WTC11 (cell line): ENCODE measurements around the gene BIRC5. TPM values are rescaled to one million over a fixed set of nuclear protein-coding genes. Genes with fewer than 3 reads are reported as not detected.

Source experiments
- AR ChIP-seq: fragments of 250-450 bp; sonication (Bioruptor Pico); IDR thresholded peaks from 2 replicates; pipeline ENCODE4 v1.9.0; 2021; ENCODE audit warnings: mild to moderate bottlenecking
- ATF1 ChIP-seq: sonication (generic); formaldehyde crosslinking; IDR thresholded peaks from 2 replicates; pipeline ENCODE4 v1.8.1; 2023; ENCODE audit warnings: mild to moderate bottlenecking, moderate library complexity, missing genetic modification reagents
- ATF3 ChIP-seq: sonication (generic); formaldehyde crosslinking; conservative IDR thresholded peaks from 2 replicates; pipeline ENCODE4 v1.8.1; 2022; ENCODE audit warnings: mild to moderate bottlenecking, missing genetic modification reagents
- CBFB ChIP-seq: sonication (generic); formaldehyde crosslinking; IDR thresholded peaks from 2 replicates; pipeline ENCODE4 v1.8.1; 2022; ENCODE audit warnings: mild to moderate bottlenecking, low read depth, missing genetic modification reagents
- CREM ChIP-seq: sonication (generic); formaldehyde crosslinking; IDR thresholded peaks from 2 replicates; pipeline ENCODE4 v1.8.1; 2022; ENCODE audit warnings: mild to moderate bottlenecking, missing genetic modification reagents, moderate library complexity
- EMX1 ChIP-seq: fragments of 250-450 bp; sonication (Bioruptor Pico); IDR thresholded peaks from 2 replicates; pipeline ENCODE4 v1.8.0; 2021; ENCODE audit warnings: mild to moderate bottlenecking
- ETV6 ChIP-seq: sonication (generic); formaldehyde crosslinking; IDR thresholded peaks from 2 replicates; pipeline ENCODE4 v1.8.1; 2022; ENCODE audit warnings: mild to moderate bottlenecking, missing genetic modification reagents
- FOXJ3 ChIP-seq: sonication (generic); formaldehyde crosslinking; IDR thresholded peaks from 2 replicates; pipeline ENCODE4 v1.9.0; 2021; ENCODE audit warnings: missing genetic modification reagents, mild to moderate bottlenecking, borderline replicate concordance
- JAZF1 ChIP-seq: fragments of 250-450 bp; sonication (Bioruptor Pico); IDR thresholded peaks from 2 replicates; pipeline ENCODE4 v1.9.0; 2021; ENCODE audit warnings: moderate library complexity, mild to moderate bottlenecking, inconsistent platforms
- JUN ChIP-seq: sonication (generic); formaldehyde crosslinking; IDR thresholded peaks from 2 replicates; pipeline ENCODE4 v1.8.0; 2023; ENCODE audit warnings: mild to moderate bottlenecking, missing genetic modification reagents
- KAT7 ChIP-seq: sonication (generic); formaldehyde crosslinking; IDR thresholded peaks from 2 replicates; pipeline ENCODE4 v1.8.1; 2023; ENCODE audit warnings: missing genetic modification reagents, mild to moderate bottlenecking, borderline replicate concordance
- MXD4 ChIP-seq: fragments of 250-450 bp; sonication (Bioruptor Pico); IDR thresholded peaks from 2 replicates; pipeline ENCODE4 v1.8.0; 2021; ENCODE audit warnings: mild to moderate bottlenecking, moderate library complexity, borderline replicate concordance
- NFYB ChIP-seq: sonication (generic); formaldehyde crosslinking; conservative IDR thresholded peaks from 2 replicates; pipeline ENCODE4 v1.8.0; 2022; ENCODE audit warnings: low read depth, missing genetic modification reagents
- OVOL2 ChIP-seq: fragments of 250-450 bp; sonication (Bioruptor Pico); IDR thresholded peaks from 2 replicates; pipeline ENCODE4 v1.9.0; 2021; ENCODE audit warnings: mild to moderate bottlenecking, borderline replicate concordance
- SMAD3 ChIP-seq: sonication (generic); formaldehyde crosslinking; IDR thresholded peaks from 2 replicates; pipeline ENCODE4 v1.8.0; 2022; ENCODE audit warnings: missing genetic modification reagents, mild to moderate bottlenecking, borderline replicate concordance
- TCF7 ChIP-seq: sonication (generic); formaldehyde crosslinking; IDR thresholded peaks from 2 replicates; pipeline ENCODE4 v1.8.0; 2022; ENCODE audit warnings: mild to moderate bottlenecking, low read depth, missing genetic modification reagents, moderate library complexity
- USF1 ChIP-seq: sonication (generic); formaldehyde crosslinking; IDR thresholded peaks from 2 replicates; pipeline ENCODE4 v1.8.0; 2022; ENCODE audit warnings: mild to moderate bottlenecking, missing genetic modification reagents
- USF2 ChIP-seq: sonication (generic); formaldehyde crosslinking; IDR thresholded peaks from 2 replicates; pipeline ENCODE4 v1.8.1; 2023; ENCODE audit warnings: mild to moderate bottlenecking, missing genetic modification reagents, moderate library complexity
- ZNF138 ChIP-seq: sonication (generic); formaldehyde crosslinking; conservative IDR thresholded peaks from 2 replicates; pipeline ENCODE4 v1.8.1; 2022; ENCODE audit warnings: mild to moderate bottlenecking, moderate library complexity, missing genetic modification reagents
- ZNF219 ChIP-seq: sonication (generic); formaldehyde crosslinking; IDR thresholded peaks from 2 replicates; pipeline ENCODE4 v1.8.0; 2023; ENCODE audit warnings: missing genetic modification reagents, mild to moderate bottlenecking, borderline replicate concordance
- ZNF317 ChIP-seq: sonication (generic); formaldehyde crosslinking; IDR thresholded peaks from 2 replicates; pipeline ENCODE4 v1.8.1; 2023; ENCODE audit warnings: low read depth, mild to moderate bottlenecking, moderate library complexity, missing genetic modification reagents, borderline replicate concordance
- ZNF396 ChIP-seq: fragments of 250-450 bp; sonication (Bioruptor Pico); IDR thresholded peaks from 2 replicates; pipeline ENCODE4 v1.8.0; 2021; ENCODE audit warnings: mild to moderate bottlenecking, moderate library complexity, borderline replicate concordance
- ZNF423 ChIP-seq: fragments of 250-450 bp; sonication (Bioruptor Pico); IDR thresholded peaks from 2 replicates; pipeline ENCODE4 v2.1.2; 2022; ENCODE audit warnings: mild to moderate bottlenecking, moderate library complexity
- total RNA-seq: library from RNA; stranded (reverse); gene quantifications from 3 replicates; pipeline ENCODE4 v1.2.3, GENCODE V29; 2021
- TF ChIP-seq, protein P1 (sequence below): sonication (generic); formaldehyde crosslinking; IDR thresholded peaks from 2 replicates; pipeline ENCODE4 v1.8.0; 2022; ENCODE audit warnings: mild to moderate bottlenecking, missing genetic modification reagents
- TF ChIP-seq, protein P2 (sequence below): sonication (generic); formaldehyde crosslinking; IDR thresholded peaks from 2 replicates; pipeline ENCODE4 v1.8.0; 2022; ENCODE audit warnings: missing genetic modification reagents
- TF ChIP-seq, protein P3 (sequence below): fragments of 250-450 bp; sonication (Bioruptor Pico); IDR thresholded peaks from 2 replicates; pipeline ENCODE4 v1.9.0; 2021; ENCODE audit warnings: moderate library complexity, mild to moderate bottlenecking, inconsistent platforms, borderline replicate concordance
- TF ChIP-seq, protein P4 (sequence below): fragments of 250-450 bp; sonication (Bioruptor Pico); IDR thresholded peaks from 2 replicates; pipeline ENCODE4 v1.9.0; 2021; ENCODE audit warnings: mild to moderate bottlenecking

The BIRC5 gene
- total RNA-seq, 1 experiment from 2014 or later: 115 TPM

DNA sequence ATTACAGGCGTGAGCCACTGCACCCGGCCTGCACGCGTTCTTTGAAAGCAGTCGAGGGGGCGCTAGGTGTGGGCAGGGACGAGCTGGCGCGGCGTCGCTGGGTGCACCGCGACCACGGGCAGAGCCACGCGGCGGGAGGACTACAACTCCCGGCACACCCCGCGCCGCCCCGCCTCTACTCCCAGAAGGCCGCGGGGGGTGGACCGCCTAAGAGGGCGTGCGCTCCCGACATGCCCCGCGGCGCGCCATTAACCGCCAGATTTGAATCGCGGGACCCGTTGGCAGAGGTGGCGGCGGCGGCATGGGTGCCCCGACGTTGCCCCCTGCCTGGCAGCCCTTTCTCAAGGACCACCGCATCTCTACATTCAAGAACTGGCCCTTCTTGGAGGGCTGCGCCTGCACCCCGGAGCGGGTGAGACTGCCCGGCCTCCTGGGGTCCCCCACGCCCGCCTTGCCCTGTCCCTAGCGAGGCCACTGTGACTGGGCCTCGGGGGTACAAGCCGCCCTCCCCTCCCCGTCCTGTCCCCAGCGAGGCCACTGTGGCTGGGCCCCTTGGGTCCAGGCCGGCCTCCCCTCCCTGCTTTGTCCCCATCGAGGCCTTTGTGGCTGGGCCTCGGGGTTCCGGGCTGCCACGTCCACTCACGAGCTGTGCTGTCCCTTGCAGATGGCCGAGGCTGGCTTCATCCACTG lies at the start of gene BIRC5 (continued):
- no peak for TF ChIP-seq JAZF1 (CRISPR knock-in tag)
- no peak for TF ChIP-seq FOXJ3 (CRISPR knock-in tag)
- TF ChIP-seq, protein P1, sequence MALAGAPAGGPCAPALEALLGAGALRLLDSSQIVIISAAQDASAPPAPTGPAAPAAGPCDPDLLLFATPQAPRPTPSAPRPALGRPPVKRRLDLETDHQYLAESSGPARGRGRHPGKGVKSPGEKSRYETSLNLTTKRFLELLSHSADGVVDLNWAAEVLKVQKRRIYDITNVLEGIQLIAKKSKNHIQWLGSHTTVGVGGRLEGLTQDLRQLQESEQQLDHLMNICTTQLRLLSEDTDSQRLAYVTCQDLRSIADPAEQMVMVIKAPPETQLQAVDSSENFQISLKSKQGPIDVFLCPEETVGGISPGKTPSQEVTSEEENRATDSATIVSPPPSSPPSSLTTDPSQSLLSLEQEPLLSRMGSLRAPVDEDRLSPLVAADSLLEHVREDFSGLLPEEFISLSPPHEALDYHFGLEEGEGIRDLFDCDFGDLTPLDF (CRISPR knock-in tag): peak; percentile 62; the same call in 1 of the 2 replicates
- TF ChIP-seq SMAD3 (CRISPR knock-in tag): 0 out of 2 replicates have a peak, but pooled peaks have one; percentile 21
- peak; percentile 23; the same call in 1 of the 2 replicates for TF ChIP-seq USF2
- no peak for TF ChIP-seq KAT7 (CRISPR knock-in tag)
- TF ChIP-seq, protein P2, sequence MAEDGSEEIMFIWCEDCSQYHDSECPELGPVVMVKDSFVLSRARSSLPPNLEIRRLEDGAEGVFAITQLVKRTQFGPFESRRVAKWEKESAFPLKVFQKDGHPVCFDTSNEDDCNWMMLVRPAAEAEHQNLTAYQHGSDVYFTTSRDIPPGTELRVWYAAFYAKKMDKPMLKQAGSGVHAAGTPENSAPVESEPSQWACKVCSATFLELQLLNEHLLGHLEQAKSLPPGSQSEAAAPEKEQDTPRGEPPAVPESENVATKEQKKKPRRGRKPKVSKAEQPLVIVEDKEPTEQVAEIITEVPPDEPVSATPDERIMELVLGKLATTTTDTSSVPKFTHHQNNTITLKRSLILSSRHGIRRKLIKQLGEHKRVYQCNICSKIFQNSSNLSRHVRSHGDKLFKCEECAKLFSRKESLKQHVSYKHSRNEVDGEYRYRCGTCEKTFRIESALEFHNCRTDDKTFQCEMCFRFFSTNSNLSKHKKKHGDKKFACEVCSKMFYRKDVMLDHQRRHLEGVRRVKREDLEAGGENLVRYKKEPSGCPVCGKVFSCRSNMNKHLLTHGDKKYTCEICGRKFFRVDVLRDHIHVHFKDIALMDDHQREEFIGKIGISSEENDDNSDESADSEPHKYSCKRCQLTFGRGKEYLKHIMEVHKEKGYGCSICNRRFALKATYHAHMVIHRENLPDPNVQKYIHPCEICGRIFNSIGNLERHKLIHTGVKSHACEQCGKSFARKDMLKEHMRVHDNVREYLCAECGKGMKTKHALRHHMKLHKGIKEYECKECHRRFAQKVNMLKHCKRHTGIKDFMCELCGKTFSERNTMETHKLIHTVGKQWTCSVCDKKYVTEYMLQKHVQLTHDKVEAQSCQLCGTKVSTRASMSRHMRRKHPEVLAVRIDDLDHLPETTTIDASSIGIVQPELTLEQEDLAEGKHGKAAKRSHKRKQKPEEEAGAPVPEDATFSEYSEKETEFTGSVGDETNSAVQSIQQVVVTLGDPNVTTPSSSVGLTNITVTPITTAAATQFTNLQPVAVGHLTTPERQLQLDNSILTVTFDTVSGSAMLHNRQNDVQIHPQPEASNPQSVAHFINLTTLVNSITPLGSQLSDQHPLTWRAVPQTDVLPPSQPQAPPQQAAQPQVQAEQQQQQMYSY: no peak
- TF ChIP-seq USF1 (CRISPR knock-in tag): peak; percentile 61; the same call in 1 of the 2 replicates
- TF ChIP-seq MXD4 (CRISPR knock-in tag): no peak
- no peak for TF ChIP-seq ATF1 (CRISPR knock-in tag)
- 0 out of 2 replicates have a peak, but pooled peaks have one; percentile 60 for TF ChIP-seq JUN (CRISPR knock-in tag)
- peak; percentile 56; the same call in 1 of the 2 replicates for TF ChIP-seq CBFB
- TF ChIP-seq CREM (CRISPR knock-in tag): peak; percentile 31; the same call in 1 of the 2 replicates
- TF ChIP-seq ETV6 (CRISPR knock-in tag): peak; percentile 97
- TF ChIP-seq ZNF317: 0 out of 2 replicates have a peak, but pooled peaks have one; percentile 24
- TF ChIP-seq ZNF423 (CRISPR knock-in tag): no peak
- TF ChIP-seq, protein P3, sequence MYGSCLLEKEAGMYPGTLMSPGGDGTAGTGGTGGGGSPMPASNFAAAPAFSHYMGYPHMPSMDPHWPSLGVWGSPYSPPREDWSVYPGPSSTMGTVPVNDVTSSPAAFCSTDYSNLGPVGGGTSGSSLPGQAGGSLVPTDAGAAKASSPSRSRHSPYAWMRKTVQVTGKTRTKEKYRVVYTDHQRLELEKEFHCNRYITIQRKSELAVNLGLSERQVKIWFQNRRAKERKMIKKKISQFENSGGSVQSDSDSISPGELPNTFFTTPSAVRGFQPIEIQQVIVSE (CRISPR knock-in tag): no peak
- TF ChIP-seq EMX1 (CRISPR knock-in tag): no peak
- TF ChIP-seq ZNF396 (CRISPR knock-in tag): no peak
- no peak for TF ChIP-seq OVOL2 (CRISPR knock-in tag)
- TF ChIP-seq, protein P4, sequence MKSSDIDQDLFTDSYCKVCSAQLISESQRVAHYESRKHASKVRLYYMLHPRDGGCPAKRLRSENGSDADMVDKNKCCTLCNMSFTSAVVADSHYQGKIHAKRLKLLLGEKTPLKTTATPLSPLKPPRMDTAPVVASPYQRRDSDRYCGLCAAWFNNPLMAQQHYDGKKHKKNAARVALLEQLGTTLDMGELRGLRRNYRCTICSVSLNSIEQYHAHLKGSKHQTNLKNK (CRISPR knock-in tag): no peak
- no peak for TF ChIP-seq ZNF219
- no peak for TF ChIP-seq ZNF138 (CRISPR knock-in tag)
- TF ChIP-seq AR: no peak
- TF ChIP-seq ATF3: no peak
- TF ChIP-seq TCF7 (CRISPR knock-in tag): no peak
- no peak; the same call in 1 of the 2 replicates for TF ChIP-seq NFYB
